Activated T-cell treated with anti-CD3 and anti-CD28 coated beads, Interleukin-2, amount 50 U/mL, for 1 hour (primary cell): Measurements from ENCODE around the gene ASCL4.
A peak's percentile ranks its signal among the peaks of the same experiment; 100 is the strongest.
"Not testable (repeated sequence)": the region's sequence is repeated elsewhere in the genome, so short reads cannot be mapped to it uniquely, and the experiment has no call there.

Experiments
- DNase-seq: peaks from one replicate; pipeline ENCODE4 v3.0.0-alpha.2; 2020

Gene ASCL4, protein sequence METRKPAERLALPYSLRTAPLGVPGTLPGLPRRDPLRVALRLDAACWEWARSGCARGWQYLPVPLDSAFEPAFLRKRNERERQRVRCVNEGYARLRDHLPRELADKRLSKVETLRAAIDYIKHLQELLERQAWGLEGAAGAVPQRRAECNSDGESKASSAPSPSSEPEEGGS

DNA sequence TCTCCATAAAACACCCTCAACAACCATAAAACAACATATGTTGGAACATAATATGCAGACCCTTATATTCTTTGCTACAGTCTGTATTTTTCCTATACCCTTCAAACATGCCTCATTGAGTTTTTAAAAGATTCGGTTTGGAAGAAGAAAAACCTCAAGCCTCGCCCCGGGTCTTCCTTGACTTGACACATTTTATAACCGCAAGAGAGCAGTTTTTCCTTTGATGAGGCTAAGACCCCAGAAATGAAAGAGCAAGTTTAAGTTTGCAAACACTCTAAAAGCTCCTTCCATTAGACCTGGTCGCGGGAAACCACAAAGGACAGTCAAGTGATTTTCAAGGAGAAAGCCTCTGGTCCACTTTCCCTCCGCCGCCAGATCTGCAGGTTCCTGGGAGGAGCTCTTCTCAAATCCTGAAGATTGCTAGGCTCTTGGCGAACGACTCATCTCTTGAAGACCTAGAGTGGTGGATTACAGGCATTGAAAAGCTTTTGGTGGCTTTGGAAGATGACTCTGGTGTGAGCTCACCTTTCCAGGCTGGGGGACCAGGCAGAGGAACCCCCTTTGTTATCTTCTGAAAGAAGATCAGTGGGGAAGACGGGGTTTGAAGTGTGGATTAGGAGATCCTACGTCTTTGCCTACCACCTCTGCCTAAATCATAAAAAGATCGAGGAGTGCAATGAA, at the start of gene ASCL4:
Gene ASCL4 (plus strand): TSS at position 356 of the 681 bp plus-strand sequence. CDS start 515 bp downstream, outside the sequence.
- no peak for DNase-seq

DNA sequence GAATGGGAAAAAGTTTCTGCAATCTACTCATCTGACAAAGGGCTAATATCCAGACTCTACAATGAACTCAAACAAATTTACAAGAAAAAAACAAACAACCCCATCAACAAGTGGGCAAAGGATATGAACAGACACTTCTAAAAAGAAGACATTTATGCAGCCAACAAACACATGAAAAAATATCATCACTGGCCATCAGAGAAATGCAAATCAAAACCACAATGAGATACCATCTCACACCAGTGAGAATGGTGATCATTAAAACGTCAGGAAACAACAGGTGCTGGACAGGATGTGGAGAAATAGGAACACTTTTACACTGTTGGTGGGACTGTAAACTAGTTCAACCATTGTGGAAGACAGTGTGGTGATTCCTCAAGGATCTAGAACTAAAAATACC, 47.2 kb upstream of the ASCL4 start:
- not testable (repeated sequence) for DNase-seq

DNA sequence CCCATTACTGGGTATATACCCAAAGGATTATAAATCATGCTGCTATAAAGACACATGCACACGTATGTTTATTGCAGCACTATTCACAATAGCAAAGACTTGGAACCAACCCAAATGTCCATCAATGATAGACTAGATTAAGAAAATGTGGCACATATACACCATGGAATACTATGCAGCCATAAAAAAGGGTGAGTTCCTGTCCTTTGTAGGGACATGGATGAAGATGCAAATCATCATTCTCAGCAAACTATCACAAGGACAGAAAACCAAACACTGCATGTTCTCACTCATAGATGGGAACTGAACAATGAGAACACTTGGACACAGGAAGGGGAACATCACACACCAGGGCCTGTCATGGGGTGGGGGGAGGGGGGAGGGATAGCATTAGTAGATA, 46.8 kb upstream of the ASCL4 start:
- DNase-seq = not testable (repeated sequence)

DNA sequence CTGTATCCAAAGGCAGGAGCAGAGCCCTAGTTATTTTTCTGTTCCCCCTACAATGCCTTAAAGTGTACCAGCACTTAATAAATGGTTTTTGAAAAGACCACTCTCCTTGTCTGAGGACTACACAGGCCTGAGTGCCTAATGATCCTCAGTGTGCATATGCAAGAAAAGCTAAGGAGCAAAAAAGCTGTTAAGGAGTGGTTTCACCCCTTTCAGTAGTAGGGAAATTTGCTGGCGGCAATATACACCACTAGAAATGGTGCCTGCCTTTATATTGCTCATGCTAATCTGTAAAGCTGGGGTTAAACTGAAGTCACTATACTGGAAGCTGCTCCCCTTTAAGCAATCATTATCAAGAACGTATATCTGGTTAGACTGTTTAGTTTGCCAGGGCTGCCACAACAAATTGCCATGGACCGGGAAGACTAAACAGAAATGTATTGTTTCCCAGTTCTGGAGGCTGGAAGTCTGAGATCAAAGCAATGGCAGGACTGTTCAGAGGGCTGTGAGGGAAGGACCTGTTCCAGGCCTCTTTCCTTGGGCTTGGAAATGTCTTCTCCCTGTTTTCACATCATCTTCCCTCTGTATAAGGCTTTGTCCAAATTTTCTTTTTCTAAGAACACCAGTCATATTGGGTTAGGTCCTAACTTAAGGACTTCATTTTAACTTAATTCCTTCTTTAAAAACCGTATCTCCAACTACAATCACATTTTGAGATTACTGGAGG, 43.7 kb upstream of the ASCL4 start:
- DNase-seq = no peak

DNA sequence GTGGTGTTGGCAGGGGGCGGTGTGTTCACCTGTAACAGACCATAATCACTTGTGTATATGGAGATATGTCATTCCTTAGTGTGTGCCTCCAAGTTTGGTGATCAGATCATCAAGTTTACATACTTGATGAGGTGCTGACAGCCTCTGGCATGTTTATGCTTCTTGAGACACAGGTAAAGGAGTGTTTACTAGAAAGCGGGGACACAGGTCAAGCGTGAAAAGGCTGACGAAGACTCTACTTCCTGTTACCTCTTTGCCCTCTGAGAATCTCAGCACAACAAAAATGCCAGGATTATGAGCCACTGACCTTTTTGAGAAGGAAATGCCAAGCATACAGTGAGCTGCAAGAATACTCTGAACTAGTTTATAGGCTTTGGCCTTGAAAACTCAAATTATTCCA, 43.1 kb upstream of the ASCL4 start:
- DNase-seq = no peak

DNA sequence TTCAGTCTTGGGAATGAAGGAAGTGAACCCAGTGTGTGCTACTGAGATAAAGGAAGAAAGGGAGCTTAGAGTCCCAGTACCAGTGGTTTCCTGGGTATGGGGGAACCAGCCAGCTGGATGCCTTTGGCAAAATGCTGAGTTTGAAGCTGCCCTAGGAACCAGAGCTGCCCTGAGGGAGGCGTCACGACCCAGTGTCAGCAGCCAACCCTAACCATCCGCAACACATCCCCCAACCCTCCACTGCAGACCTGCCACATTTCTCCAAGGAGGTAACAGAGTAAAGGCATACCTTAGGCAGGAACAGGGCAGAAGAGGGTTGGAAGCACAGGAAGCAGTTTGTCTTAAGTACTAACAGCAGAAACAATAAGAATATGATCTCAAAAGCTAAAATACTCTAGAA, 42.1 kb upstream of the ASCL4 start:
- DNase-seq = no peak

DNA sequence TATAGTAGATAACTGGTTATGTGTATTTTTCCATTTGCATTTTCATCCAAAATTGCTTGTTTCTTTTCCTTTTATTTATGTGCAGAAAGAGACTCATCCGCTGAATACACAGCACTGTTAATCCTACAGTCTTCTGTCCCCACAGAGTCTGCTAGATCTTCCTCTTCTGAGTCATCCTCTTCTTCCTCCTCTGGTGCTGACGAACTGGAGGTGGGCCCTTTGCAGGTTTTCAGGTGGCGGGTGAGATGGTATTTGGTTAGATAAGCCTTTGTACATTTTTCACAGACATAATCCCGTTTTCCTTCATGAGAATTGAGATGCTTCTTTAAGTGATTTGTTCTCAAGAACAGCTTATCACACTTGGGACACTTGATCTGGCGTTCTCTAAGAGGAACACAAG, 40.4 kb upstream of the ASCL4 start:
- DNase-seq = no peak

GRCh38 chr12:107735763-107736162, 38.7 kb upstream of the ASCL4 start:
- no peak for DNase-seq

GRCh38 chr12:107736914-107737313, 37.6 kb upstream of the ASCL4 start:
- DNase-seq = no peak

- DNase-seq = no peak
Measured at GRCh38 chr12:107748472-107748871, 26.0 kb upstream of the ASCL4 start.

- no peak for DNase-seq
Measured at GRCh38 chr12:107749083-107749482, 25.4 kb upstream of the ASCL4 start.

- DNase-seq = no peak
Measured at GRCh38 chr12:107759410-107759809, 15.1 kb upstream of the ASCL4 start.

DNA sequence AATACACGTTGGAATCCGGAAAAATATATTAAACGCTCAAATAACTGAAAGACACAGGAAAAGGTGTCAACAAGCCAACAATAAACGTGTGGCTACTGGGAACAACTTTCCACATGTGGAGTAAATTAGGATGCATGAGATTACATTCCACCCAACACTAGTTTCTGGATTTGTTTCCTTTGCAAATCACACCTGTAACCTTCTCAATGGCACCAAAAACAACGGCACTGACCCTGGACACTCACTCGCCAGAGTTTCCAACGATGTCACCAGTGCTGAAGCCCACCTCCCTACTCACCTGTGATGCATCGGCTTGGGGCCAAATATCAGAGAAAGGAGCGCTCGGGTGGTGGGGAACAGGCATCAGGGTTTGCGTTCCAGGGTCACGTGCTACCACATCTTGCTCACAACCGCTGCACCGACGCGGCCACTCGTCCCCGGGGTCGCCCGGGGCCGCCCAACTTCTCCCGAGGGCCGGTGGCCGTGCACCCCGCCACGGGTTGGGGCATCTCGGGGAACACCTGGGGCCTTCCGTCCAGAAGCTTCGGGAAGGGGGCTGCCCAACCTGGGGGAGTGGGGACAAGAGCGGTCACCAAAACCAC, 14.2 kb upstream of the ASCL4 start:
- DNase-seq = peak; percentile 51

GRCh38 chr12:107760809-107761501, 13.5 kb upstream of the ASCL4 start, which contains the start of gene PRDM4:
PRDM4 (minus strand) TSS chr12:107761137; CDS start chr12:107760515, 622 bp downstream.
- DNase-seq = peak; percentile 88

GRCh38 chr12:107761502-107761904, 13.0 kb upstream of the ASCL4 start:
- DNase-seq = no peak

DNA sequence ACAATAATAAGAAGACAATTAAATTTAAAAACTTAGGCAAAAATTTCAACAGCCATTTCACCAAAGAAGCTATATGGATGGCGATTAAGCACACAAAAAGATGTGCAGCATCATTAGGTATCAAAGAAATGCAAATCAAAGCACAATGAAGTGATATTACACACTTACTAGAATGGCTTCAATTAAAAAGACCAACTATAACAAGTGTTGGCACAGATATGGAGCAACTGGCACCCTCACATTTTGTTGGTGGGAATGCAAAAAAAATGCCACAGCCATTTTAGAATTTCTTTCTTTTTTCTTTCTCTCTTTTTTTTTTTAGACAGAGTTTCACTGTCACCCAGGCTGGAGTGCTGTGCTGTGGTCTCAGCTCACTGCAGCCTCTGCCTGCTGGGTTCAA, 11.6 kb upstream of the ASCL4 start:
- DNase-seq = no peak

DNA sequence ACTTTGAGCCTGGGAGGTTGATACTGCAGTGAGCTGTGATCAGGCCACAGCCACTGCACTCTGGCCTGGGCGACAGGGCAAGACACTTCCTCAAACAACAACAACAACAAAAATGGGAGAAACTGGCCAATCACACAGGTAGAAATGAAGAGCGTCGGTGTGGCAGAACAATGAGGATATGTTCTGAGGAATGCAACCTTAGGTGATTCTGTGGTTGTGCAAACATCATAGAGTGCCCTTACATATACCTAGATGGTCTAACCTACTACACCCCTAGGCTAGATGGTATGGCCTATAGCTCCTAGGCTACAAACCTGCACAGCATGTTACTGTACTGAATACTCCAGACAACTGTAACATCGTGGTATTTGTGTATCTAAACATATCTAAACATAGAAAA, 9.9 kb upstream of the ASCL4 start:
- DNase-seq = no peak

DNA sequence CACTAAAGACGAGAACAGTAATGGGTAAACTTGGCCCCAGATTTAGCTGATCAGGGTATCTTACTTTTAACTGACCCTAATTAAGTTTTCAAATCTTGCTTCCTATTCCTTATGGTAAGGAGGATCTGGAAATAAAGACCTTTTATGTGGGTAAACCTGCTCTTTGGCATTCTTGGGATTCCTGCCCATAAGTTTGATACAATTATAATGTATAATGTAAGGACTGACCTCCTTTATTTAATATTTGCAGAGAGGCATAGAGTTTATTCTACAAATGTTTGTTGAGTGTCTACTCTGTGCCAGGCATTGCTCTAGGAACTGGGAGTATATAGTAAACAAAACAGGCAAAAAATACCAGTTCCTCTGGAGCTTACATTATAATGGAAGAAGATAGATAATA, 9.2 kb upstream of the ASCL4 start:
- no peak for DNase-seq

DNA sequence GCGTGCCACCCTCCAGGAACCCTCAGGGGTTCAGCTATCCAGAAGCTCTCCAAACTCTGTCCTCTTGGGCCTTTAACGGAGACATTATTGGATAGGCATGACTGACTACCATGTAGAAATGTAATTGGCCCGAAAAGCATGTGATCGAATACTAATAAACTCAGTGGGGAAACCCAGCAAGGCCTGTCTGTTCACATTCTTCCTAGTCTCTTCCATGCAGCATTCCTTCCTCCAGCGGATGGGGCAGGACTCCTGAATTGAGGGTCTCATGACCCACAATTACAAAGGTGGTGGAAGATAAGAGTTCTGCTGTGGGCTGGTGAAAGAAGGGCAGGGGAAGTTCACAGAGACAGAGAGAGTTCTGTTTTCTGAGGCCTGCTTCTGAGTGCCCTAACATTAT, 7.0 kb upstream of the ASCL4 start:
- no peak for DNase-seq

DNA sequence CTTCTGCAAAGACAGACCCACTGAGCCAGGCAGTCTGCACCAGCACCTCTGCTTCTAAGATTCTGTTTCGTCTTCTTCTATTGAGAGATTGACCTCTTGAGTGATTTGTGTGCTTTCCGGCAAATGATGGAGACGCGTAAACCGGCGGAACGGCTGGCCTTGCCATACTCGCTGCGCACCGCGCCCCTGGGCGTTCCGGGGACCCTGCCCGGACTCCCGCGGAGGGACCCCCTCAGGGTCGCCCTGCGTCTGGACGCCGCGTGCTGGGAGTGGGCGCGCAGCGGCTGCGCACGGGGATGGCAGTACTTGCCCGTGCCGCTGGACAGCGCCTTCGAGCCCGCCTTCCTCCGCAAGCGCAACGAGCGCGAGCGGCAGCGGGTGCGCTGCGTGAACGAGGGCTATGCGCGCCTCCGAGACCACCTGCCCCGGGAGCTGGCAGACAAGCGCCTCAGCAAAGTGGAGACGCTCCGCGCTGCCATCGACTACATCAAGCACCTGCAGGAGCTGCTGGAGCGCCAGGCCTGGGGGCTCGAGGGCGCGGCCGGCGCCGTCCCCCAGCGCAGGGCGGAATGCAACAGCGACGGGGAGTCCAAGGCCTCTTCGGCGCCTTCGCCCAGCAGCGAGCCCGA, 703 bp downstream of the ASCL4 start:
- DNase-seq = no peak

- no peak for DNase-seq
Measured at GRCh38 chr12:107776171-107776570, 1.7 kb downstream of the ASCL4 start.

DNA sequence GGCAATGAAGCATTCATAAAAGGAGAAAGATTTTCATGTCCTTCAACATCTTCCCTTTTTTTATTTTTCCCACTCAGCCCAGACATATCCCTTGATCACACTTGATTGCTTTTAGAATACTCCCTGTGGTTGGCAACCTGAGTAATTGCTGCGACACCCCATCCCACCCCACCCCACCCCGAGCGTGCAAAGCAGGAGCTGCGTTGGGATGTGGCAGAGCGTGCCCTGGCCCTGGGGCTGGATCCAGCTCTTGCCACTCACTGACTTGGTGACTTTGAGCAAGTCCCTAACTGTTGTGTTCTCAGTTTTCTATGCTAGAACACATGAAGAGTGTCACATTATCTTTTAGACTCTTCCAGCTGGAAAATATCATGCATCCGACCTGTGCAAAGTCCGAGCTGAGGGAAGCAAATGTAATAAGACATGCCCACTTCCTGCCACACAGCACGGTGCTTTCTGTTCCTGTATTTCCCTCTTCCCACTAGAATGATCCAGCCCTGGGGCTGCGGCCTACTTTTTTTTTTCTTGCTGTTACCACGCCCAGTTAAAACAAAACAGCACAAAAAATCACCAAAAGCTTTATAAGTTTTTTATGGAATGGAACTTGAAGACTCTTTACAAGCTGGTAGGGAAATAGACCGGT, 4.0 kb downstream of the ASCL4 start:
- no peak for DNase-seq
